Right hindlimb (tissue), 1 donor: ENCODE results near the gene ZNF175.

Experiments
- DNase-seq: peaks from one replicate; pipeline ENCODE4 v3.0.0-alpha.2; 2018

Gene ZNF175

GRCh38 chr19:51550848-51551672 lies 20.0 kb upstream of the ZNF175 start:
- no peak for DNase-seq

GRCh38 chr19:51551673-51552432 lies 19.2 kb upstream of the ZNF175 start:
- DNase-seq, result no peak

GRCh38 chr19:51552608-51552995 lies 18.5 kb upstream of the ZNF175 start:
- DNase-seq, result no peak

- peak; percentile 84 for DNase-seq
These were observed 17.9 kb upstream of the ZNF175 start for GRCh38 chr19:51552996-51553725.

GRCh38 chr19:51559240-51559639 lies 11.8 kb upstream of the ZNF175 start:
- no peak for DNase-seq

- no peak for DNase-seq
These were observed 10.7 kb upstream of the ZNF175 start for GRCh38 chr19:51560339-51560738.

- no peak for DNase-seq
These were observed 6.3 kb upstream of the ZNF175 start for GRCh38 chr19:51564791-51565190.

GRCh38 chr19:51565583-51565982 lies 5.5 kb upstream of the ZNF175 start:
- DNase-seq, result no peak

GRCh38 chr19:51566489-51567100 lies 4.5 kb upstream of the ZNF175 start:
- DNase-seq, result no peak

DNA sequence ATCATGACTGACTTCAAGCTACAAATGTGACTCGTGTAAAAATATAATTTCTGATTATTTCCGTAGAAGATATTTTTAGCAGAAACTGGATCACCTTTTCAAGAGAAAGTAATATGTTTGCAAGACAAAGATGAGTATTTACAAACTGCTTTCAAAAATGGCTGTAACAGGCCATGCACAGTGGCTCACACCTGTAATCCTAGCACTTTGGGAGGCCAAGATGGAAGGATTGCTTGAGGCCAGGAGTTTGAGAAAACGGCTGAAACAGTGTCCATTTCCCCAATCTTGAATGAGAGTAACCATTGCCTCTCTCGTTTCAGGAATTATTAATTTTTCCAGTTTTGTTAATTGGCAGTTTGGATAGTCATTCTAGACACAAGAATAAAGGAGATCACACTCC lies 3.5 kb upstream of the ZNF175 start:
- DNase-seq, result no peak

GRCh38 chr19:51568456-51568855 lies 2.6 kb upstream of the ZNF175 start:
- no peak for DNase-seq

DNA sequence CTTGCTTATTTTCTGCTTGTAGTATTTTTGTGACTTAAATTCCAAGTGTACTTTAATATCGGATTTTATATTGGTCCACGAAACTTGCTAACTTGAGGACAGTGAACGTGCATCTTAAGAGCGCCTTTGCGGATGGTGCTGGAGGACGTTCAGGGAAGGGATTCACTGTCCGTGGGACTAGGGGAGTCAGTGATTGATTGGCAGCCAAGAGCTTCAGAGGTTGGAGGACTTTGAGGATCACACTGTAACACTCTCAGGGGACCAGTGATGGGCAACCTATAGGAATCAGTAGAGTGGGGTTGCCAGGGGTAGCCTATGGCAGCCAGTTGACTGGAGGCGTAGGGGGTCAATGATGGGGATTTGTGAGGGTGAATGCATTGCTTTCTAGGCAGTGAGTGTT lies 516 bp downstream of the ZNF175 start:
- no peak for DNase-seq

DNA sequence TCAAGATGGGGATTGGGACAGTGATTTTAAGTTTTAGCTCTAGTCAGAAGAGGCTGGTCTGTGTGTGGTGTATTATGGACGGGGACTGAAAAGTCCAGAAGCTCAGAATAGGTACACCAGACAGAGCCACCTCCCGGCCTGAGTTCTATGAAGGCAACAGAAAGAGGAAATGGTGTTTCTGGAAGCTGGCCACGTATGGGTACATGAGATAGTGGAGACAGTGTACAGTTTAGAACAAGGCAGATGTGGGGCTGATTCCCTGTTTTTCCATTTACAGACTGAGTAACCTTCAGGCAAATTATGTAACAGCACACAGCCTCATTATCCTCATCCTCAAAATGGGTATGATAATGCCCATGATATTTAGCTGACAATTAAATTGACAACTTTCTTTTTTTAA lies 1.3 kb downstream of the ZNF175 start:
- DNase-seq, result no peak

DNA sequence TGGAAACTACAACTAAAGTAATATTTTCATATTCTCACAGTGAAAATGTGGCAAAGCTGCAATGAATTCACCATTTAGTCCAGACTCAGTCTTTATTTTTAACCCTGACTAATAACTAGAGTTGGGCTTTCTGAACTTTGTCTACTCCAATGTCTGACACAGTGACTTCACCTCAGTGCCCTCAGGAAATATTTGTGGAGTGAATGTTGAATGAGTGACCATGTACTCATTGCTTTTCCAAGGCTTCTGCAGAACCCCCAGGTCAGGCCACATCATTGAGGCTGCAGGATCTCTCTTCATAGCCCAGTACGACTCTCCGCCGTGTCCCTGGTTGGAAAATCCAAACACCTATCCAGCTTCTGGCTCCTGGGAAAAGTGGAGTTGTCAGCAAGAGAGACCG lies 1.8 kb downstream of the ZNF175 start:
- no peak for DNase-seq

- no peak for DNase-seq
These were observed 2.2 kb downstream of the ZNF175 start for GRCh38 chr19:51573331-51573730.

DNA sequence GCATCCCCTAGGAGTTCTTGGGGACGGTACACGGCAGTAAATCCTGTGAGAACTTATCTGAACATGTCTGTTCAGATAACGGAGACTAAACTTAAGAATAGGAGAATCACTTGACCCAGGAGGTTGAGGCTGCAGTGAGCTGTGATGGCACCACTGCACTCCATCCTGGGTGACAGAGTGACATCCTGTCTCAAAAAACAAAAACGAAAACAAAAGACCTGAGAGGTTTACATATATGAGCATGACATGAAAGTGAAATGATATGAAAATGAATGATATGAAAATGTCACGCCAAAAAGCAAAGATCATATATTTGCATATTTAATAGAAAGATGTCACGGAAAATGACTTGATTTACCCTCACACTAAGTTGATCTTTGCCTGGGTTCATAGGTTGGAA lies 5.8 kb downstream of the ZNF175 start:
- no peak for DNase-seq

DNA sequence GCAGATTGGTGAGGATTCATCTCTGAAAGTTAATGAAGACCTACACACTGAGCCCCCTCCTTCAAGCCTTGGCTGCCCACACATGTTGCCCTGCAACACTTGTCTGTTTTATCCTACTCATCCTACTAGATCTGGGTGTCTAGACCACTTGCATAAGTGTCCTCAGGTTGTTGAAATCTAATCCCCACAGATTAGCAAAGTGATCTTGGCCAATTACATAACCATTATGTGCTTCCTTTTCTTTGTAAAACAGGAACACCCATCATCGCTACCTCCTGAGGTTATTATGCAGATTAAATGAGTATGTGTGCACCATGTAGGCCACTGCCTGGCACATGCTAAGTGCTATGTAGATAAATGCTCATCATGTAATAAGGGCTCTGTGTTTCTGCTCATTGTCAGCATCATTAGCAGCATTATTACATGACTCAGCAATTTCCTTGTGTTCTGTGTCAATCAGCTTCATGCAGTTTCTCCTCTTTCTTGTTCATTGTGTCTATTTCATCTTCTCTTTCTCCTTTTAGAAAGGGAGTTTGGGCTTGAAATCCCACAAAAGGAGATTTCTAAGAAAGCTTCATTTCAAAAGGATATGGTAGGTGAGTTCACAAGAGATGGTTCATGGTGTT lies 15.1 kb downstream of the ZNF175 start:
- no peak for DNase-seq

DNA sequence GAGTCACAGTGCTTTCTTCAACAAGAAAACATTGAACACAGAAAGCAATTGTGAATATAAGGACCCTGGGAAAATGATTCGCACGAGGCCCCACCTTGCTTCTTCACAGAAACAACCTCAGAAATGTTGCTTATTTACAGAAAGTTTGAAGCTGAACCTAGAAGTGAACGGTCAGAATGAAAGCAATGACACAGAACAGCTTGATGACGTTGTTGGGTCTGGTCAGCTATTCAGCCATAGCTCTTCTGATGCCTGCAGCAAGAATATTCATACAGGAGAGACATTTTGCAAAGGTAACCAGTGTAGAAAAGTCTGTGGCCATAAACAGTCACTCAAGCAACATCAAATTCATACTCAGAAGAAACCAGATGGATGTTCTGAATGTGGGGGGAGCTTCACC lies 15.7 kb downstream of the ZNF175 start:
- no peak for DNase-seq

DNA sequence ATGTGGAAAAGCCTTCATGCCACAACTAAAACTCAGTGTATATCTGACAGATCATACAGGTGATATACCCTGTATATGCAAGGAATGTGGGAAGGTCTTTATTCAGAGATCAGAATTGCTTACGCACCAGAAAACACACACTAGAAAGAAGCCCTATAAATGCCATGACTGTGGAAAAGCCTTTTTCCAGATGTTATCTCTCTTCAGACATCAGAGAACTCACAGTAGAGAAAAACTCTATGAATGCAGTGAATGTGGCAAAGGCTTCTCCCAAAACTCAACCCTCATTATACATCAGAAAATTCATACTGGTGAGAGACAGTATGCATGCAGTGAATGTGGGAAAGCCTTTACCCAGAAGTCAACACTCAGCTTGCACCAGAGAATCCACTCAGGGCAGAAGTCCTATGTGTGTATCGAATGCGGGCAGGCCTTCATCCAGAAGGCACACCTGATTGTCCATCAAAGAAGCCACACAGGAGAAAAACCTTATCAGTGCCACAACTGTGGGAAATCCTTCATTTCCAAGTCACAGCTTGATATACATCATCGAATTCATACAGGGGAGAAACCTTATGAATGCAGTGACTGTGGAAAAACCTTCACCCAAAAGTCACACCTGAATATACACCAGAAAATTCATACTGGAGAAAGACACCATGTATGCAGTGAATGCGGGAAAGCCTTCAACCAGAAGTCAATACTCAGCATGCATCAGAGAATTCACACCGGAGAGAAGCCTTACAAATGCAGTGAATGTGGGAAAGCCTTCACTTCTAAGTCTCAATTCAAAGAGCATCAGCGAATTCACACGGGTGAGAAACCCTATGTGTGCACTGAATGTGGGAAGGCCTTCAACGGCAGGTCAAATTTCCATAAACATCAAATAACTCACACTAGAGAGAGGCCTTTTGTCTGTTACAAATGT lies 16.4 kb downstream of the ZNF175 start:
- no peak for DNase-seq

- no peak for DNase-seq
These were observed 18.4 kb downstream of the ZNF175 start for GRCh38 chr19:51589511-51589910.

- DNase-seq, result no peak
These were observed 19.4 kb downstream of the ZNF175 start for GRCh38 chr19:51590441-51590840.

GRCh38 chr19:51592521-51592920 lies 21.4 kb downstream of the ZNF175 start:
- DNase-seq, result no peak
